ENCODE measurements around the gene CCDC88C. TPM values are rescaled to one million over a fixed set of nuclear protein-coding genes. Genes with fewer than 3 reads are reported as not detected.

The CCDC88C gene
- polyA plus RNA-seq, 2 of the 4 experiments (the other 2 are of a cell fraction), result 2.9 to 3.7 TPM

DNA sequence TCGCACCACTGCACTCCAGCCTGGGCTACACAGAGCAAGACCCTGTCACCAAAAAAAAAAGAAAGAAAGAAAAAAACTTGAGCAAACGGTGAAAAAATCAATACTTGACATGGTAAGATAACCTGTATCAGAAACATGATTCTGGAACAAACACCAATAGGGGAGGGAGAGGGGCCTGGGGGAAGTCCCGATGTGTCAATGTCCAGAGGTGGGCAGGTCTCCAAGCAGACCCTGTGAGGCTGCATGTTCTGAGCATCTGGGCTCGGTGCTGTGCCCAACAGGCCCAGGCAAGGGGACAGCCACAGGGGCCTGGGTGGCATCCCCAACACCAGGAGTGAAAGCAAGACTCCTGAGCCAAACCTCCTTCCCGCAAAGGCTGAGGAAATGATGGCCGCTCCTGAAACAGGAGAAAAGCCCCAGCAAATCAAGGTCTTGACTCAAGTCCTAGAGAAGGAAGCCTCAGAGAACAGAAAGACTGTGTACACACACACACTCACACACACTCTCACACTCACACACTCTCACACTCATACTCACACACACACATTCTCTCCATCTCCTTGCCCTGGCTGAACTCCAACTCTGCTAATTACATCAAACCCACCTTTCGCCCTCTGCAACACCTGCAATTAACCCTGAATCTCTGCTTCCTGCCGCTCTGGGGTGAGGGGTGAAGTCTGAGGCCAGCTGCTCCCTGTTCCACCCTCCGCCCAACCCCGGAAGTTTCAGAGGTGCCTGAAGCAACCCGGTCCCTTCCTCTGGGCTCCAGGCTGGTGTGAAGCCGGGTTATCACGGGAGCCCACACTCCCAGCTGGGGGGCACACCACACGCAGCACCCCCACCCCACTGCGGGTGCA lies 20.4 kb downstream of the CCDC88C start:
- no peak for TF ChIP-seq EP300 (IDR thresholded peaks at IDR 0.05)
- no peak for TF ChIP-seq POLR2A (IDR thresholded peaks at IDR 0.05; ENCODE audit: low read length)
- TF ChIP-seq GATA3 (IDR thresholded peaks at IDR 0.05; ENCODE audit: borderline replicate concordance), result no peak
- TF ChIP-seq POLR2AphosphoS2 (conservative IDR thresholded peaks at IDR 0.05; ENCODE audit: low read length), result no peak
- no peak for TF ChIP-seq MYC (IDR thresholded peaks at IDR 0.05; ENCODE audit: borderline replicate concordance, low read length)
- no peak for TF ChIP-seq RNF2 (IDR thresholded peaks at IDR 0.05; ENCODE audit: borderline replicate concordance, low read depth)
- TF ChIP-seq, protein P1, sequence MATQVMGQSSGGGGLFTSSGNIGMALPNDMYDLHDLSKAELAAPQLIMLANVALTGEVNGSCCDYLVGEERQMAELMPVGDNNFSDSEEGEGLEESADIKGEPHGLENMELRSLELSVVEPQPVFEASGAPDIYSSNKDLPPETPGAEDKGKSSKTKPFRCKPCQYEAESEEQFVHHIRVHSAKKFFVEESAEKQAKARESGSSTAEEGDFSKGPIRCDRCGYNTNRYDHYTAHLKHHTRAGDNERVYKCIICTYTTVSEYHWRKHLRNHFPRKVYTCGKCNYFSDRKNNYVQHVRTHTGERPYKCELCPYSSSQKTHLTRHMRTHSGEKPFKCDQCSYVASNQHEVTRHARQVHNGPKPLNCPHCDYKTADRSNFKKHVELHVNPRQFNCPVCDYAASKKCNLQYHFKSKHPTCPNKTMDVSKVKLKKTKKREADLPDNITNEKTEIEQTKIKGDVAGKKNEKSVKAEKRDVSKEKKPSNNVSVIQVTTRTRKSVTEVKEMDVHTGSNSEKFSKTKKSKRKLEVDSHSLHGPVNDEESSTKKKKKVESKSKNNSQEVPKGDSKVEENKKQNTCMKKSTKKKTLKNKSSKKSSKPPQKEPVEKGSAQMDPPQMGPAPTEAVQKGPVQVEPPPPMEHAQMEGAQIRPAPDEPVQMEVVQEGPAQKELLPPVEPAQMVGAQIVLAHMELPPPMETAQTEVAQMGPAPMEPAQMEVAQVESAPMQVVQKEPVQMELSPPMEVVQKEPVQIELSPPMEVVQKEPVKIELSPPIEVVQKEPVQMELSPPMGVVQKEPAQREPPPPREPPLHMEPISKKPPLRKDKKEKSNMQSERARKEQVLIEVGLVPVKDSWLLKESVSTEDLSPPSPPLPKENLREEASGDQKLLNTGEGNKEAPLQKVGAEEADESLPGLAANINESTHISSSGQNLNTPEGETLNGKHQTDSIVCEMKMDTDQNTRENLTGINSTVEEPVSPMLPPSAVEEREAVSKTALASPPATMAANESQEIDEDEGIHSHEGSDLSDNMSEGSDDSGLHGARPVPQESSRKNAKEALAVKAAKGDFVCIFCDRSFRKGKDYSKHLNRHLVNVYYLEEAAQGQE (IDR thresholded peaks at IDR 0.05), result no peak
- TF ChIP-seq, protein P2, sequence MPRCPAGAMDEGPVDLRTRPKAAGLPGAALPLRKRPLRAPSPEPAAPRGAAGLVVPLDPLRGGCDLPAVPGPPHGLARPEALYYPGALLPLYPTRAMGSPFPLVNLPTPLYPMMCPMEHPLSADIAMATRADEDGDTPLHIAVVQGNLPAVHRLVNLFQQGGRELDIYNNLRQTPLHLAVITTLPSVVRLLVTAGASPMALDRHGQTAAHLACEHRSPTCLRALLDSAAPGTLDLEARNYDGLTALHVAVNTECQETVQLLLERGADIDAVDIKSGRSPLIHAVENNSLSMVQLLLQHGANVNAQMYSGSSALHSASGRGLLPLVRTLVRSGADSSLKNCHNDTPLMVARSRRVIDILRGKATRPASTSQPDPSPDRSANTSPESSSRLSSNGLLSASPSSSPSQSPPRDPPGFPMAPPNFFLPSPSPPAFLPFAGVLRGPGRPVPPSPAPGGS (IDR thresholded peaks at IDR 0.05), result no peak
- TF ChIP-seq PHF8 (IDR thresholded peaks at IDR 0.05; ENCODE audit: borderline replicate concordance, low read depth), result no peak
- TF ChIP-seq MAFK (IDR thresholded peaks at IDR 0.05; ENCODE audit: partially characterized antibody), result no peak
- TF ChIP-seq HEYL (CRISPR knock-in tag; IDR thresholded peaks at IDR 0.05), result no peak
- TF ChIP-seq, protein P3, sequence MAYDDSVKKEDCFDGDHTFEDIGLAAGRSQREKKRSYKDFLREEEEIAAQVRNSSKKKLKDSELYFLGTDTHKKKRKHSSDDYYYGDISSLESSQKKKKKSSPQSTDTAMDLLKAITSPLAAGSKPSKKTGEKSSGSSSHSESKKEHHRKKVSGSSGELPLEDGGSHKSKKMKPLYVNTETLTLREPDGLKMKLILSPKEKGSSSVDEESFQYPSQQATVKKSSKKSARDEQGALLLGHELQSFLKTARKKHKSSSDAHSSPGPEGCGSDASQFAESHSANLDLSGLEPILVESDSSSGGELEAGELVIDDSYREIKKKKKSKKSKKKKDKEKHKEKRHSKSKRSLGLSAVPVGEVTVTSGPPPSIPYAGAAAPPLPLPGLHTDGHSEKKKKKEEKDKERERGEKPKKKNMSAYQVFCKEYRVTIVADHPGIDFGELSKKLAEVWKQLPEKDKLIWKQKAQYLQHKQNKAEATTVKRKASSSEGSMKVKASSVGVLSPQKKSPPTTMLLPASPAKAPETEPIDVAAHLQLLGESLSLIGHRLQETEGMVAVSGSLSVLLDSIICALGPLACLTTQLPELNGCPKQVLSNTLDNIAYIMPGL (CRISPR knock-in tag; IDR thresholded peaks at IDR 0.05; ENCODE audit: borderline replicate concordance), result no peak
- no peak for TF ChIP-seq HDAC2 (IDR thresholded peaks at IDR 0.05)
- no peak for TF ChIP-seq KDM5A (IDR thresholded peaks at IDR 0.05)
- no peak for TF ChIP-seq EHMT2 (IDR thresholded peaks at IDR 0.05; ENCODE audit: low read depth)
- ChIA-PET POLR2A (no interaction called here), CTCF (interaction anchor here (1.0 to 1.8 kb wide), 4 partner anchors 14 to 73 kb away, joined by 3 to 10 read pairs (median 4); no protein-coding TSS in a partner anchor)
- ATAC-seq (no peak; a peak in 1 of 6 replicates), FAIRE-seq (no peak), DNase-seq (ENCODE audit: low read depth in 1 of 2, low spot score in 1 of 2) (no peak)
- Histone ChIP-seq H3K4me1 (no peaks in the 10 kb centered on the region), H3K9me3 (no peaks in the 10 kb centered on the region), H3K4me2 (no peak overlapping the region), H3K27ac (no peak overlapping the region), H3K4me3 (no peak overlapping the region)
- WGBS (ENCODE audit: missing lambda C conversion rate), result 89% methylated on average over 15 of the region's 15 CpGs

DNA sequence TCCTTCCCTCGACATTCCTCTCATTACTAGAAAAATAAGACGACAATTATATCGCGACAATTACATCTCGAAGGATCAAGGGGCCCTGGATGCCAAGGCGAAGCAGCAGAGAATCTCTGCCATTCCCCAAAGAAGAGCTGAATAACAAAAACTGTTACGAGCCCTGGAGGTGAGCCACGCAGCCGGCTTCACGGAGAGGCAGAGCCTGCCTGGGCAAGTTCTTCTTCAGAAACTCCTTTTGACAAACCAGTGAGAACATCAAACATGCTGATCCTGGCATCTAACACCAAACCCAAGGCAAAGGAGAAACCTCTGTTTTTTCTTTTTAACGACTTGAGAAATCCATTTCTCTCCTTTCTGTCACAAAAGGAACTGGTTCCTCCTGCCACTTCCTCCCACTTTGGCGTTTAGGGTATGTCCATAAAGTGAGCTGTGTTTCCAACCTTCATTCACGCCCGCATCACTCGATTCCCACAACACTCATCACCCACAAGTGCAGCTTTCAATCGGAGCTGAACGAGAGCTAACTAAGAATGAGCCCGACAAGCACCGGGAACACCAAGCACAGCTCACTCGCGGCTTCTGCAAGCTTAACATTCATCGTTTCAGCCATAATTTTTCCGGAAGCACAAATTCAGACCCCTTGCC lies 21.5 kb downstream of the CCDC88C start:
- FAIRE-seq (no peak), DNase-seq (ENCODE audit: low read depth in 1 of 2, low spot score in 1 of 2) (no peak), ATAC-seq (no peak)
- ChIA-PET POLR2A (no interaction called here), CTCF (interaction anchor here (1.3 kb wide), 1 partner anchor 14 kb away, joined by 3 read pairs; no protein-coding TSS in a partner anchor)
- no peaks in the 10 kb centered on the region for H3K4me1 ChIP-seq
- no peak overlapping the region for H3K27ac ChIP-seq
- H3K4me3 ChIP-seq, result no peak overlapping the region
- 87% methylated on average over 23 of the region's 23 CpGs for WGBS (ENCODE audit: missing lambda C conversion rate)
- no peak overlapping the region for H3K4me2 ChIP-seq
- H3K9me3 ChIP-seq, result no peaks in the 10 kb centered on the region
- no peak for TF ChIP-seq CHD2 (IDR thresholded peaks at IDR 0.05; ENCODE audit: low read length, partially characterized antibody)
- TF ChIP-seq TP53 (CRISPR knock-in tag; IDR thresholded peaks at IDR 0.05), result no peak
- no peak for TF ChIP-seq FOXS1 (CRISPR knock-in tag; IDR thresholded peaks at IDR 0.05)
- TF ChIP-seq MYC (IDR thresholded peaks at IDR 0.05; ENCODE audit: borderline replicate concordance, low read length), result no peak
- TF ChIP-seq RCOR1 (IDR thresholded peaks at IDR 0.05; ENCODE audit: low read depth, low read length), result no peak
- no peak for TF ChIP-seq KDM5A (IDR thresholded peaks at IDR 0.05)
- no peak for TF ChIP-seq NFE2L2 (conservative IDR thresholded peaks at IDR 0.05; ENCODE audit: low read length)
- TF ChIP-seq HEYL (CRISPR knock-in tag; IDR thresholded peaks at IDR 0.05), result no peak
- TF ChIP-seq HOXA7 (CRISPR knock-in tag; IDR thresholded peaks at IDR 0.05), result no peak
- no peak for TF ChIP-seq RARB (CRISPR knock-in tag; IDR thresholded peaks at IDR 0.05)
- TF ChIP-seq, protein P1 (IDR thresholded peaks at IDR 0.05), result no peak
- no peak for TF ChIP-seq HDAC2 (IDR thresholded peaks at IDR 0.05)
- TF ChIP-seq PHF8 (IDR thresholded peaks at IDR 0.05; ENCODE audit: borderline replicate concordance, low read depth), result no peak
- TF ChIP-seq JUNB (IDR thresholded peaks at IDR 0.05), result no peak
- TF ChIP-seq HOXB5 (CRISPR knock-in tag; IDR thresholded peaks at IDR 0.05), result no peak
- TF ChIP-seq KDM1A (IDR thresholded peaks at IDR 0.05; ENCODE audit: low read depth), result no peak

Measured in A549 (cell line).